AG10803 (cell line): ENCODE measurements around the gene NFKBIZ.
"Not testable (repeated sequence)": the region's sequence is repeated elsewhere in the genome, so short reads cannot be mapped to it uniquely, and the experiment has no call there.

Experiments
- DNase-seq: peaks from one replicate; pipeline ENCODE4 v3.0.0; 2010; ENCODE audit warnings: low read depth
- H3K4me3 ChIP-seq: 2 replicates; pipeline ENCODE4 v1.5.1; 2011; ENCODE audit warnings: mild to moderate bottlenecking, low read length, control low read depth
- CTCF ChIP-seq: conservative IDR thresholded peaks from 2 replicates; pipeline ENCODE4 v1.5.1; 2011; ENCODE audit warnings: mild to moderate bottlenecking, low read length, control low read depth, inconsistent platforms

The NFKBIZ gene

GRCh38 chr3:101900736-101901135 is 51.4 kb downstream of the NFKBIZ start:
- H3K4me3 ChIP-seq: no peak overlapping the region
- TF ChIP-seq CTCF: no peak
- no peak for DNase-seq

- no peak overlapping the region for H3K4me3 ChIP-seq
- peak; percentile 88 for DNase-seq
- no peak for TF ChIP-seq CTCF
Observed at GRCh38 chr3:101902041-101902440, 52.7 kb downstream of the NFKBIZ start.

- no peak for TF ChIP-seq CTCF
- peak; percentile 54 for DNase-seq
- H3K4me3 ChIP-seq: no peak overlapping the region
Observed at GRCh38 chr3:101903451-101903871, 54.1 kb downstream of the NFKBIZ start.

GRCh38 chr3:101905573-101905972 is 56.3 kb downstream of the NFKBIZ start:
- H3K4me3 ChIP-seq, DNase-seq: not testable (repeated sequence)
